ENCODE measurements around the gene SYCP2L.

DNA sequence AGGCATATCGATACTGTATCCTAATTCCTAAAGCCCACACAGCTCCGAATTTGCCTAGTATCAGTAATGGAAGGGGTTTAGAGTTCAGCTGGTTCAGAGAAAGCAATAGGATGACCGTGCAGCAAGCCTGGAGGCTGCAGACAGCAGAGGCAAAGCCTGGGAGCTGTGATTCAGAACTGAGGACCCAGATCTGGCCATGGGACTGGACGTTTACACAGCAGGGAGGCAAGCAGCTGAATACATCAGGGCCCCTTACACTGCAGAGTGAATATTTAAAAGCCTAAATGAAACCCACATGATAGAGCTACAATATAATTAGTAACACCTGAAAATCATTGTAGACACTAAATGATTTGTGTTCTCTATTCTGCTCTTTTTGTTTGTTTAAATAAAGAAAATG, 119.2 kb downstream of the SYCP2L start:
- TF ChIP-seq, protein P1, sequence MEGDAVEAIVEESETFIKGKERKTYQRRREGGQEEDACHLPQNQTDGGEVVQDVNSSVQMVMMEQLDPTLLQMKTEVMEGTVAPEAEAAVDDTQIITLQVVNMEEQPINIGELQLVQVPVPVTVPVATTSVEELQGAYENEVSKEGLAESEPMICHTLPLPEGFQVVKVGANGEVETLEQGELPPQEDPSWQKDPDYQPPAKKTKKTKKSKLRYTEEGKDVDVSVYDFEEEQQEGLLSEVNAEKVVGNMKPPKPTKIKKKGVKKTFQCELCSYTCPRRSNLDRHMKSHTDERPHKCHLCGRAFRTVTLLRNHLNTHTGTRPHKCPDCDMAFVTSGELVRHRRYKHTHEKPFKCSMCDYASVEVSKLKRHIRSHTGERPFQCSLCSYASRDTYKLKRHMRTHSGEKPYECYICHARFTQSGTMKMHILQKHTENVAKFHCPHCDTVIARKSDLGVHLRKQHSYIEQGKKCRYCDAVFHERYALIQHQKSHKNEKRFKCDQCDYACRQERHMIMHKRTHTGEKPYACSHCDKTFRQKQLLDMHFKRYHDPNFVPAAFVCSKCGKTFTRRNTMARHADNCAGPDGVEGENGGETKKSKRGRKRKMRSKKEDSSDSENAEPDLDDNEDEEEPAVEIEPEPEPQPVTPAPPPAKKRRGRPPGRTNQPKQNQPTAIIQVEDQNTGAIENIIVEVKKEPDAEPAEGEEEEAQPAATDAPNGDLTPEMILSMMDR (IDR thresholded peaks at IDR 0.05): no peak
- TF ChIP-seq POLR2A (IDR thresholded peaks at IDR 0.05): no peak

Data from esophagus squamous epithelium (tissue), 4 donors.